Heart right ventricle (tissue), 16 donors: Measurements from ENCODE around the gene FLOT2. TPM values are rescaled to one million over a fixed set of nuclear protein-coding genes. Genes with fewer than 3 reads are reported as not detected.

Experiments
- ATAC-seq, 8 donors: fragments of 200-7000 bp; cut with Tn5 transposase; one replicate each; pipeline ENCODE4 v1.9.1; 2020; ENCODE audit warnings: mild to moderate bottlenecking in 8 of 8, moderate library complexity in 8 of 8, moderate number of reproducible peaks in 1 of 8
- DNase-seq, 2 donors: peaks; one replicate each; pipeline ENCODE4 v3.0.0-alpha.2; 2020
- H3K27ac ChIP-seq, 10 donors: fragments of 200-600 bp; sonication (generic) in 2 of 10; one replicate each; pipeline versions ENCODE4 v1.5.0 to v1.8.0; 2020 to 2022; ENCODE audit warnings: mild to moderate bottlenecking in 3 of 10
- H3K27me3 ChIP-seq, 7 donors: fragments of 200-600 bp; one replicate each; pipeline ENCODE4 v1.8.0; 2021 to 2022; ENCODE audit warnings: mild to moderate bottlenecking in 2 of 7
- H3K36me3 ChIP-seq, 9 donors: fragments of 200-600 bp; sonication (generic) in 1 of 9; one replicate each; pipeline versions ENCODE4 v1.5.0 to v1.8.0; 2020 to 2022; ENCODE audit warnings: mild to moderate bottlenecking in 2 of 9
- H3K4me1 ChIP-seq, 9 donors: fragments of 200-600 bp; sonication (generic) in 1 of 9; one replicate each; pipeline versions ENCODE4 v1.5.0 to v1.8.0; 2020 to 2022; ENCODE audit warnings: mild to moderate bottlenecking in 4 of 9
- H3K4me3 ChIP-seq, 10 donors: fragments of 200-600 bp; sonication (generic) in 2 of 10; one replicate each; pipeline versions ENCODE4 v1.5.0 to v1.8.0; 2020 to 2022; ENCODE audit warnings: mild to moderate bottlenecking in 7 of 10, moderate library complexity in 2 of 10
- H3K9me3 ChIP-seq, 11 donors: fragments of 200-600 bp in 10 of 11; sonication (generic) in 2 of 11; one replicate each; pipeline versions ENCODE4 v1.5.0 to v1.8.0; 2013 to 2022; ENCODE audit warnings: mild to moderate bottlenecking in 2 of 11, control low read depth in 1 of 11, moderate library complexity in 1 of 11
- CTCF ChIP-seq, 9 donors: fragments of 200-600 bp; sonication (generic) in 2 of 9; IDR thresholded peaks; one replicate each; pipeline versions ENCODE4 v1.5.0 to v1.8.0; 2021 to 2022; ENCODE audit warnings: antibody characterized with exemption in 9 of 9, mild to moderate bottlenecking in 5 of 9, moderate library complexity in 1 of 9
- WGBS, 2 donors: extraction: QIAGEN DNeasy Blood & Tissue Kit; methylation state at CpG; one replicate each; pipeline ENCODE4 v1.1.7; 2013; ENCODE audit warnings: inconsistent platforms in 1 of 2; 5-methylcytosine and 5-hydroxymethylcytosine counted together
- intact Hi-C, 10 donors: fragments of 100-400 bp; cut with DNase I; formaldehyde crosslinking; loops; one replicate each; pipeline versions ENCODE4 v1.11.1 to v1.14.2; 2022
- polyA plus RNA-seq, 2 donors: library from polyadenylated mRNA; stranded (reverse); fragments of 200-250 nt; gene quantifications; one replicate each; pipeline ENCODE4 v1.2.3, GENCODE V29; 2013
- total RNA-seq, 10 donors: library from RNA; stranded (reverse); fragmentation: NEBNext Ultra II Directional in 3 of 10; extraction: Animal tissue kit (Norgen Biotek cat#: 25700) in 3 of 10; gene quantifications; one replicate each; pipeline versions ENCODE4 v1.2.1 to v1.2.4, GENCODE V29; 2021 to 2023
- donor health status: Arrhythmogenic right ventricular cardiomyopathy.
- donor health status: ischemic (EF 13 %, LVEDD 7.1; RV severe dilation, severe dysfunction).
- donor health status: healthy with polysubstance abuse.
- donor health status: DM: no; HTN: yes; CAD: no.
- donor health status: DM: no; HTN: no; CAD: no.
- donor health status: ischemic (EF 25% LVEDD 6.9; RV normal size, moderate dysfunction).
- donor health status: ischemic (EF 25% LVEDD 5.7; RV mildly dilated, moderate dysfunction).
- donor health status: healthy.
- donor health status: DM: yes; HTN: yes; CAD: no.
- donor health status: Ischemic cardiomyopathy.
- donor health status: ischemic (EF 35%, LVEDD 5.7; RV mildly dilated, moderate dysfunction).
- donor health status: nonischemic (EF 11% LVEDD 7.7; RV severe dilation, severe dysfunction).
- donor health status: DM: yes; HTN: yes; CAD: no.
- donor health status: PGD.
- donor health status: ischemic (EF 29% LVEDD 5.4; RV normal size, mild dysfunction).
- donor health status: nonischemic (EF 23%, LVEDD 6.1; RV moderate dilation, normal function).

The FLOT2 gene
- total and polyA plus RNA-seq, 12 donors = 38.3 to 159 (median 88.8) TPM

- 45 to 65% methylated on average over 1 of the region's 1 CpG for WGBS, 2 donors
- Histone ChIP-seq H3K9me3 (no peaks in the 10 kb centered on the region), H3K27me3 (no peaks in the 10 kb centered on the region), H3K4me1 (no peaks in the 10 kb centered on the region), H3K27ac (no peak overlapping the region), H3K36me3 (peaks cover 0 to 32% (median 24%) of the 10 kb centered on the region in 9 donors), H3K4me3 (no peak overlapping the region)
- intact Hi-C loops = no loop called here
- TF ChIP-seq CTCF (IDR thresholded peaks at IDR 0.05) = no peak
- DNase-seq (no peak), ATAC-seq (no peak)
Measured at GRCh38 chr17:28875848-28876550, 21.5 kb downstream of the FLOT2 start.

- no peak for TF ChIP-seq CTCF (IDR thresholded peaks at IDR 0.05)
Measured at GRCh38 chr17:28874750-28875149, 22.8 kb downstream of the FLOT2 start.

GRCh38 chr17:28873839-28874238 lies 23.7 kb downstream of the FLOT2 start:
- no peaks in the 10 kb centered on the region for H3K27me3 ChIP-seq
- 87 to 90% methylated on average over 7 of the region's 7 CpGs for WGBS, 2 donors
- TF ChIP-seq CTCF (IDR thresholded peaks at IDR 0.05) = no peak
- no peak for DNase-seq
- no peak for ATAC-seq
- intact Hi-C loops = no loop called here
- H3K4me3 ChIP-seq = no peak overlapping the region
- peaks cover 0 to 11% (median 2%) of the 10 kb centered on the region in 9 donors for H3K36me3 ChIP-seq
- H3K9me3 ChIP-seq = no peaks in the 10 kb centered on the region
- no peak overlapping the region for H3K27ac ChIP-seq
- H3K4me1 ChIP-seq = no peaks in the 10 kb centered on the region

More at GRCh38 chr17:28874750-28875149, 22.8 kb downstream of the FLOT2 start:
- no peak overlapping the region for H3K4me3 ChIP-seq
- DNase-seq (no peak), ATAC-seq (no peak)
- intact Hi-C loops = no loop called here
- H3K36me3 ChIP-seq = peaks cover 0 to 20% (median 12%) of the 10 kb centered on the region in 9 donors
- no peaks in the 10 kb centered on the region for H3K9me3 ChIP-seq
- no peaks in the 10 kb centered on the region for H3K27me3 ChIP-seq
- no peak overlapping the region for H3K27ac ChIP-seq
- 88 to 91% methylated on average over 3 of the region's 3 CpGs for WGBS, 2 donors
- no peaks in the 10 kb centered on the region for H3K4me1 ChIP-seq

GRCh38 chr17:28871056-28871579 lies 26.4 kb downstream of the FLOT2 start:
- no peak for ATAC-seq

More at GRCh38 chr17:28871056-28871579, 26.4 kb downstream of the FLOT2 start:
- Histone ChIP-seq H3K27ac (peak overlapping the region in 1 of 10 donors; percentile 46), H3K4me1 (no peaks in the 10 kb centered on the region), H3K36me3 (no peaks in the 10 kb centered on the region), H3K4me3 (no peak overlapping the region), H3K9me3 (no peaks in the 10 kb centered on the region), H3K27me3 (no peaks in the 10 kb centered on the region)
- intact Hi-C loops = no loop called here
- WGBS, 2 donors = 82 to 84% methylated on average over 6 of the region's 6 CpGs
- TF ChIP-seq CTCF (IDR thresholded peaks at IDR 0.05) = no peak
- no peak for DNase-seq
